Measurements from ENCODE around the gene NOXA1.

DNA sequence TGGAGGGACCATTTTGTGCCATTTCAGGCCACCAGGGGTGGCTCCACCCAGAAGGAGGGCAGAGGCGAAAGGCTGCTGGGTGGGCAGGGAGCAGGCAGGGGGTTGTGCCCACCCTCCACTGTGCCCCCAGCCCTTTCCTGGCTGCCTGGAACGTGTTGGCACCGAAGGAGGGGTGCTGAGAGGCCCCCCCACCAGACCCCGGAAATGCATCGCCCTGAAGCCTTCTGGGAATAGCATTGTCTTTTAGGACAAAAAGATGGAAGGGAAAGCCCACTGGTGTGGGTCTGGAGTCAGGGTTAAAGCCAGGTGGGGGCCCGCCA is 5.1 kb downstream of the NOXA1 start:
- TF ChIP-seq, protein P1, sequence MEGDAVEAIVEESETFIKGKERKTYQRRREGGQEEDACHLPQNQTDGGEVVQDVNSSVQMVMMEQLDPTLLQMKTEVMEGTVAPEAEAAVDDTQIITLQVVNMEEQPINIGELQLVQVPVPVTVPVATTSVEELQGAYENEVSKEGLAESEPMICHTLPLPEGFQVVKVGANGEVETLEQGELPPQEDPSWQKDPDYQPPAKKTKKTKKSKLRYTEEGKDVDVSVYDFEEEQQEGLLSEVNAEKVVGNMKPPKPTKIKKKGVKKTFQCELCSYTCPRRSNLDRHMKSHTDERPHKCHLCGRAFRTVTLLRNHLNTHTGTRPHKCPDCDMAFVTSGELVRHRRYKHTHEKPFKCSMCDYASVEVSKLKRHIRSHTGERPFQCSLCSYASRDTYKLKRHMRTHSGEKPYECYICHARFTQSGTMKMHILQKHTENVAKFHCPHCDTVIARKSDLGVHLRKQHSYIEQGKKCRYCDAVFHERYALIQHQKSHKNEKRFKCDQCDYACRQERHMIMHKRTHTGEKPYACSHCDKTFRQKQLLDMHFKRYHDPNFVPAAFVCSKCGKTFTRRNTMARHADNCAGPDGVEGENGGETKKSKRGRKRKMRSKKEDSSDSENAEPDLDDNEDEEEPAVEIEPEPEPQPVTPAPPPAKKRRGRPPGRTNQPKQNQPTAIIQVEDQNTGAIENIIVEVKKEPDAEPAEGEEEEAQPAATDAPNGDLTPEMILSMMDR (IDR thresholded peaks at IDR 0.05; ENCODE audit: low read depth, low read length): no peak
- no peak for TF ChIP-seq POLR2A (IDR thresholded peaks at IDR 0.05; ENCODE audit: extremely low read depth, insufficient read length)
